HG03439 (cell line): Measurements from ENCODE around the gene MITF.
"Not testable (repeated sequence)": the region's sequence is repeated elsewhere in the genome, so short reads cannot be mapped to it uniquely, and the experiment has no call there.

ENCODE experiments used
- ATAC-seq: cut with Tn5 transposase; IDR thresholded peaks from one replicate; pipeline ENCODE4 v1.9.1; 2021; ENCODE audit warnings: mild to moderate bottlenecking, moderate library complexity; ENCODE audit not compliant: unreplicated experiment

MITF gene

GRCh38 chr3:69906351-69906966 is 167.2 kb downstream of the MITF start:
- ATAC-seq: no peak

GRCh38 chr3:69907554-69907953 is 168.3 kb downstream of the MITF start:
- no peak for ATAC-seq

GRCh38 chr3:69909859-69910258 is 170.6 kb downstream of the MITF start:
- not testable (repeated sequence) for ATAC-seq

GRCh38 chr3:69913422-69913821 is 174.2 kb downstream of the MITF start:
- no peak for ATAC-seq

- no peak for ATAC-seq
Observed at GRCh38 chr3:69914395-69914794, 175.1 kb downstream of the MITF start.

GRCh38 chr3:69915726-69916125 is 176.5 kb downstream of the MITF start:
- ATAC-seq: no peak

GRCh38 chr3:69920009-69920408 is 180.7 kb downstream of the MITF start:
- ATAC-seq: not testable (repeated sequence)

GRCh38 chr3:69921651-69922050 is 182.4 kb downstream of the MITF start:
- no peak for ATAC-seq

- ATAC-seq: no peak
Observed at GRCh38 chr3:69922521-69923000, 183.3 kb downstream of the MITF start.

GRCh38 chr3:69925506-69925905 is 186.2 kb downstream of the MITF start:
- ATAC-seq: no peak

- ATAC-seq: no peak
Observed at GRCh38 chr3:69926385-69926784, 187.1 kb downstream of the MITF start.

- ATAC-seq: no peak
Observed at GRCh38 chr3:69927571-69927970, 188.3 kb downstream of the MITF start.

- no peak for ATAC-seq
Observed at GRCh38 chr3:69929019-69929418, 189.8 kb downstream of the MITF start.

GRCh38 chr3:69930564-69930963 is 191.3 kb downstream of the MITF start:
- ATAC-seq: no peak

GRCh38 chr3:69932087-69932486 is 192.8 kb downstream of the MITF start:
- no peak for ATAC-seq

GRCh38 chr3:69932501-69932900 is 193.2 kb downstream of the MITF start:
- no peak for ATAC-seq

- no peak for ATAC-seq
Observed at GRCh38 chr3:69934398-69934797, 195.1 kb downstream of the MITF start.

- ATAC-seq: no peak
Observed at GRCh38 chr3:69936266-69936665, 197.0 kb downstream of the MITF start.

GRCh38 chr3:69938061-69938460 is 198.8 kb downstream of the MITF start:
- ATAC-seq: no peak

GRCh38 chr3:69938931-69939330 is 199.7 kb downstream of the MITF start:
- ATAC-seq: no peak

GRCh38 chr3:69941037-69941436 is 201.8 kb downstream of the MITF start:
- ATAC-seq: no peak

GRCh38 chr3:69941439-69942176 is 202.3 kb downstream of the MITF start:
- no peak for ATAC-seq
